HepG2 (cell line): Measurements from ENCODE around the gene NAGA. TPM values are rescaled to one million over a fixed set of nuclear protein-coding genes. Genes with fewer than 3 reads are reported as not detected.

Experiments
- CBX1 ChIP-seq: IDR thresholded peaks from one replicate; pipeline ENCODE4 v1.6.1; 2016; ENCODE audit warnings: antibody characterized with exemption, low read depth
- DNMT1 ChIP-seq: sonication (generic); formaldehyde crosslinking; IDR thresholded peaks from 2 replicates; pipeline ENCODE4 v1.5.1; 2020; ENCODE audit warnings: mild to moderate bottlenecking, missing genetic modification reagents
- ETV6 ChIP-seq: sonication (generic); formaldehyde crosslinking; conservative IDR thresholded peaks from 2 replicates; pipeline ENCODE4 v1.4.0; 2020; ENCODE audit warnings: missing genetic modification reagents
- EZH2 ChIP-seq: conservative IDR thresholded peaks from 2 replicates; pipeline ENCODE4 v1.6.1; 2012; ENCODE audit warnings: mild to moderate bottlenecking, low read depth, low read length, moderate library complexity
- FOXC1 ChIP-seq: sonication (generic); formaldehyde crosslinking; IDR thresholded peaks from 2 replicates; pipeline ENCODE4 v1.8.0; 2022; ENCODE audit warnings: mild to moderate bottlenecking, missing genetic modification reagents, borderline replicate concordance
- HDAC1 ChIP-seq: sonication (generic); formaldehyde crosslinking; IDR thresholded peaks from 2 replicates; pipeline ENCODE4 v1.5.1; 2020; ENCODE audit warnings: mild to moderate bottlenecking, missing genetic modification reagents
- HNRNPK ChIP-seq: fragments of 200-400 bp; formaldehyde crosslinking; IDR thresholded peaks from 2 replicates; pipeline ENCODE4 v1.6.1; 2018; ENCODE audit warnings: low read length, low read depth, moderate library complexity, mild to moderate bottlenecking; ENCODE audit not compliant: poor library complexity, severe bottlenecking
- MAZ ChIP-seq, 2 experiments: sonication (generic) in 1 of 2; formaldehyde crosslinking in 1 of 2; IDR thresholded peaks; 2 replicates each; pipeline versions ENCODE4 v1.5.0 to v1.6.1; 2012 to 2020; ENCODE audit warnings: low read depth in 2 of 2, mild to moderate bottlenecking in 2 of 2, borderline replicate concordance in 1 of 2, improper control_type of control experiment in 1 of 2, low read length in 1 of 2, missing genetic modification reagents in 1 of 2, moderate library complexity in 1 of 2
- NBN ChIP-seq: fragments of 450-650 bp; conservative IDR thresholded peaks from 2 replicates; pipeline ENCODE4 v1.6.1; 2017
- NCOA2 ChIP-seq: sonication (generic); formaldehyde crosslinking; IDR thresholded peaks from 2 replicates; pipeline ENCODE4 v1.8.0; 2022; ENCODE audit warnings: inconsistent platforms
- PHF21A ChIP-seq: sonication (generic); formaldehyde crosslinking; IDR thresholded peaks from 2 replicates; pipeline ENCODE4 v1.5.0; 2020; ENCODE audit warnings: mild to moderate bottlenecking, missing genetic modification reagents
- POGZ ChIP-seq: sonication (generic); formaldehyde crosslinking; IDR thresholded peaks from 2 replicates; pipeline ENCODE4 v1.4.0; 2020; ENCODE audit warnings: mild to moderate bottlenecking, missing genetic modification reagents
- PRMT3 ChIP-seq: sonication (generic); formaldehyde crosslinking; IDR thresholded peaks from 2 replicates; pipeline ENCODE4 v1.8.1; 2022; ENCODE audit warnings: low read depth, mild to moderate bottlenecking, moderate library complexity, missing genetic modification reagents, borderline replicate concordance
- RFX5 ChIP-seq: IDR thresholded peaks from 2 replicates; pipeline ENCODE4 v1.6.1; 2011; ENCODE audit warnings: low read depth, low read length, improper control_type of control experiment
- SMAD3 ChIP-seq: sonication (generic); formaldehyde crosslinking; IDR thresholded peaks from 2 replicates; pipeline ENCODE4 v1.4.0; 2020; ENCODE audit warnings: missing genetic modification reagents
- TAF1 ChIP-seq: sonication (generic); formaldehyde crosslinking; IDR thresholded peaks from 2 replicates; pipeline ENCODE4 v1.4.0; 2020; ENCODE audit warnings: missing genetic modification reagents
- TARDBP ChIP-seq: sonication (generic); formaldehyde crosslinking; IDR thresholded peaks from 2 replicates; pipeline ENCODE4 v1.8.0; 2022; ENCODE audit warnings: mild to moderate bottlenecking, missing genetic modification reagents
- TEAD3 ChIP-seq: optimal IDR thresholded peaks from 2 replicates; pipeline ENCODE3; 2016; ENCODE audit warnings: borderline replicate concordance
- TOPORS ChIP-seq: sonication (generic); formaldehyde crosslinking; IDR thresholded peaks from 2 replicates; pipeline ENCODE4 v1.8.0; 2023; ENCODE audit warnings: mild to moderate bottlenecking, missing genetic modification reagents
- TRAFD1 ChIP-seq: sonication (generic); formaldehyde crosslinking; IDR thresholded peaks from 2 replicates; pipeline ENCODE4 v1.5.1; 2020; ENCODE audit warnings: missing genetic modification reagents, mild to moderate bottlenecking, borderline replicate concordance
- XBP1 ChIP-seq: sonication (generic); formaldehyde crosslinking; IDR thresholded peaks from 2 replicates; pipeline ENCODE4 v1.5.0; 2020; ENCODE audit warnings: missing genetic modification reagents
- ZBTB14 ChIP-seq: sonication (generic); formaldehyde crosslinking; IDR thresholded peaks from 2 replicates; pipeline ENCODE4 v1.4.0; 2020; ENCODE audit warnings: missing genetic modification reagents
- ZBTB38 ChIP-seq: sonication (generic); formaldehyde crosslinking; IDR thresholded peaks from 2 replicates; pipeline ENCODE4 v1.5.1; 2020; ENCODE audit warnings: mild to moderate bottlenecking, missing genetic modification reagents
- ZFP62 ChIP-seq: sonication (generic); formaldehyde crosslinking; IDR thresholded peaks from 2 replicates; pipeline ENCODE4 v1.4.0; 2020; ENCODE audit warnings: missing genetic modification reagents
- ZNF138 ChIP-seq: sonication (generic); formaldehyde crosslinking; IDR thresholded peaks from 2 replicates; pipeline ENCODE4 v1.5.0; 2020; ENCODE audit warnings: mild to moderate bottlenecking, low read depth, missing genetic modification reagents
- ZNF639 ChIP-seq: conservative IDR thresholded peaks from 2 replicates; pipeline ENCODE4 v1.6.1; 2018; ENCODE audit warnings: missing genetic modification reagents
- ZNF782 ChIP-seq: sonication (generic); formaldehyde crosslinking; IDR thresholded peaks from 2 replicates; pipeline ENCODE4 v1.4.0; 2020; ENCODE audit warnings: missing genetic modification reagents, mild to moderate bottlenecking, borderline replicate concordance
- polyA plus RNA-seq, 8 experiments: library from polyadenylated mRNA; depleted of rRNA in 3 of 8; stranded (reverse) in 7 of 8; unstranded in 1 of 8; fragments of >200 nt; fragmentation: Illumina TruSeq in 4 of 8; extraction: Trizol in 4 of 8; gene quantifications; 2 replicates each; pipeline versions ENCODE4 v1.2.1 to v1.2.3, GENCODE V29; 2011 to 2016; ENCODE audit warnings: low read depth in 4 of 8, missing spikeins in 1 of 8, mixed read lengths in 1 of 8; ENCODE audit not compliant: insufficient read depth in 1 of 8
- total RNA-seq, 5 experiments: library from RNA; depleted of rRNA; stranded (reverse); fragments of >200 nt; fragmentation: Illumina TruSeq; extraction: Trizol; gene quantifications; 2 replicates each; pipeline ENCODE4 v1.2.3, GENCODE V29; 2016; ENCODE audit warnings: low read depth in 1 of 5

Gene NAGA
- total and polyA plus RNA-seq, 2 of the 13 experiments (the other 11 are each of a cell fraction or from before 2014, with no cell fraction given): 15.1 to 23.4 TPM

- no peak for TF ChIP-seq PRMT3 (CRISPR knock-in tag)
- no peak for TF ChIP-seq ZNF138 (CRISPR knock-in tag)
- TF ChIP-seq ZBTB14: no peak
- peak; percentile 5; the same call in 1 of the 2 replicates for TF ChIP-seq MAZ (IDR thresholded peaks at IDR 0.05; ENCODE audit: borderline replicate concordance, low read depth, low read length)
- TF ChIP-seq MAZ (CRISPR knock-in tag; IDR thresholded peaks at IDR 0.05; ENCODE audit: low read depth): peak; percentile 61
- peak; percentile 73; the same call in 1 of the 2 replicates for TF ChIP-seq ZBTB38 (CRISPR knock-in tag)
- peak; percentile 95 for TF ChIP-seq HDAC1 (CRISPR knock-in tag)
- TF ChIP-seq TEAD3 (CRISPR knock-in tag): peak; percentile 75
- TF ChIP-seq RFX5: no peak
- no peak; the same call in 1 of the 2 replicates for TF ChIP-seq ZNF639 (CRISPR knock-in tag)
- no peak for TF ChIP-seq ZFP62 (CRISPR knock-in tag)
- 0 out of 2 replicates have a peak, but pooled peaks have one; percentile 27 for TF ChIP-seq TRAFD1
- no peak for TF ChIP-seq SMAD3
- no peak for TF ChIP-seq DNMT1
- no peak for TF ChIP-seq HNRNPK
- TF ChIP-seq FOXC1 (CRISPR knock-in tag): peak; percentile 33; the same call in 1 of the 2 replicates
- no peak; the same call in 1 of the 2 replicates for TF ChIP-seq ETV6 (CRISPR knock-in tag)
- TF ChIP-seq CBX1: peak; percentile 66
- peak; percentile 90 for TF ChIP-seq POGZ (CRISPR knock-in tag)
- TF ChIP-seq NCOA2 (CRISPR knock-in tag): peak; percentile 9; the same call in 1 of the 2 replicates
- TF ChIP-seq TOPORS (CRISPR knock-in tag): peak; percentile 92
- TF ChIP-seq ZNF782 (CRISPR knock-in tag): peak; percentile 82
- TF ChIP-seq NBN: no peak
- no peak for TF ChIP-seq EZH2
- no peak for TF ChIP-seq XBP1
- TF ChIP-seq PHF21A (CRISPR knock-in tag): peak; percentile 82
- TF ChIP-seq TAF1 (CRISPR knock-in tag): peak; percentile 79
- peak; percentile 76 for TF ChIP-seq TARDBP
These were observed at the start of gene NAGA (continued) for GRCh38 chr22:42070517-42071422.
